Loucy (cell line): ENCODE data around the gene NDUFAF2.

Experiments used
- EZH2phosphoT487 ChIP-seq: fragments of 200-600 bp; IDR thresholded peaks from 2 replicates; pipeline ENCODE4 v1.6.1; 2018; ENCODE audit warnings: antibody characterized with exemption, mild to moderate bottlenecking, moderate library complexity, borderline replicate concordance
- TF ChIP-seq, protein P1 (sequence below): fragments of 200-600 bp; sonication (generic); conservative IDR thresholded peaks from 2 replicates; pipeline ENCODE4 v1.5.1; 2014; ENCODE audit warnings: mild to moderate bottlenecking, antibody characterized with exemption, low read length

- TF ChIP-seq, protein P1, sequence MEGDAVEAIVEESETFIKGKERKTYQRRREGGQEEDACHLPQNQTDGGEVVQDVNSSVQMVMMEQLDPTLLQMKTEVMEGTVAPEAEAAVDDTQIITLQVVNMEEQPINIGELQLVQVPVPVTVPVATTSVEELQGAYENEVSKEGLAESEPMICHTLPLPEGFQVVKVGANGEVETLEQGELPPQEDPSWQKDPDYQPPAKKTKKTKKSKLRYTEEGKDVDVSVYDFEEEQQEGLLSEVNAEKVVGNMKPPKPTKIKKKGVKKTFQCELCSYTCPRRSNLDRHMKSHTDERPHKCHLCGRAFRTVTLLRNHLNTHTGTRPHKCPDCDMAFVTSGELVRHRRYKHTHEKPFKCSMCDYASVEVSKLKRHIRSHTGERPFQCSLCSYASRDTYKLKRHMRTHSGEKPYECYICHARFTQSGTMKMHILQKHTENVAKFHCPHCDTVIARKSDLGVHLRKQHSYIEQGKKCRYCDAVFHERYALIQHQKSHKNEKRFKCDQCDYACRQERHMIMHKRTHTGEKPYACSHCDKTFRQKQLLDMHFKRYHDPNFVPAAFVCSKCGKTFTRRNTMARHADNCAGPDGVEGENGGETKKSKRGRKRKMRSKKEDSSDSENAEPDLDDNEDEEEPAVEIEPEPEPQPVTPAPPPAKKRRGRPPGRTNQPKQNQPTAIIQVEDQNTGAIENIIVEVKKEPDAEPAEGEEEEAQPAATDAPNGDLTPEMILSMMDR, result no peak
- TF ChIP-seq EZH2phosphoT487, result no peak
Measured at GRCh38 chr5:61142391-61142790, 197.4 kb downstream of the NDUFAF2 start.
